Measurements from ENCODE around the gene ZNF780B. TPM values are rescaled to one million over a fixed set of nuclear protein-coding genes. Genes with fewer than 3 reads are reported as not detected.
A peak's percentile ranks its signal among the peaks of the same experiment; 100 is the strongest.

Gene ZNF780B
- total and polyA plus RNA-seq, 2 of the 8 experiments (the other 6 are each of a cell fraction or from before 2014, with no cell fraction given) = 3.1 to 22.4 TPM

GRCh38 chr19:40084948-40085347 is 28.9 kb upstream of the ZNF780B start:
- no peak overlapping the region for H2BK12ac ChIP-seq (ENCODE audit: low read depth, low read length)
- 89% methylated on average over 4 of the region's 4 CpGs; no CpG with 5 or more reads in 1 of the 2 experiments for WGBS, 2 experiments (ENCODE audit: extremely low coverage in 1 of 2, insufficient coverage in 1 of 2, insufficient read length in 1 of 2, insufficient replicate concordance in 2 of 2, low coverage in 1 of 2, low lambda C conversion rate in 2 of 2, missing lambda C conversion rate in 1 of 2)
- H3K4me3 ChIP-seq (ENCODE audit: extremely low read depth in 1 of 4, insufficient read depth in 2 of 4, low read depth in 3 of 4, low read length in 4 of 4) = no peak overlapping the region
- H3K9ac ChIP-seq (replicated peaks in 1 of 4; ENCODE audit: extremely low read depth in 1 of 4, low read depth in 3 of 4, low read length in 3 of 4) = peak overlapping the region in 1 of 4 experiments; percentile 18; a peak in 2 of 7 replicates
- FAIRE-seq (no peak), DNase-seq (ENCODE audit: low read depth in 1 of 2, low spot score in 2 of 2) (no peak)
- H3K14ac ChIP-seq (ENCODE audit: insufficient read length) = no peak overlapping the region
- peaks cover 0 to 2% (median 0%) of the 10 kb centered on the region in 4 experiments; a peak in 3 of 7 replicates for H3K4me1 ChIP-seq (replicated peaks in 1 of 4; ENCODE audit: control insufficient read depth in 3 of 4, insufficient read depth in 4 of 4, low read length in 3 of 4)
- TF ChIP-seq E2F6 (IDR thresholded peaks at IDR 0.05) (no peak), CEBPB (IDR thresholded peaks at IDR 0.05; ENCODE audit: low read depth, low read length) (peak; percentile 85)
- H3K56ac ChIP-seq (replicated peaks; ENCODE audit: insufficient read length, low read depth, low read length) = no peak overlapping the region
- H4K20me1 ChIP-seq (replicated peaks in 1 of 2; ENCODE audit: control insufficient read depth in 1 of 2, insufficient read depth in 2 of 2, low read length in 2 of 2) = no peaks in the 10 kb centered on the region
- H3K4me2 ChIP-seq (ENCODE audit: insufficient read depth in 1 of 2, low read depth in 2 of 2, low read length in 2 of 2) = peak overlapping the region in 1 of 2 experiments; percentile 4; a peak in 2 of 4 replicates
- H3K23ac ChIP-seq (ENCODE audit: insufficient read length) = no peak overlapping the region
- no peak overlapping the region for H2AFZ ChIP-seq (ENCODE audit: low read length)
- H3K27ac ChIP-seq (ENCODE audit: low read depth, low read length) = no peak overlapping the region
- H3K18ac ChIP-seq (ENCODE audit: extremely low read depth, low read length) = peak overlapping the region; percentile 11; the same call in 1 of the 2 replicates
- peak overlapping the region; percentile 21 for H4K5ac ChIP-seq (ENCODE audit: insufficient read length, low read depth, low read length)
- peaks cover 0 to 33% of the 10 kb centered on the region in 2 experiments; a peak in 2 of 4 replicates for H3K79me2 ChIP-seq (ENCODE audit: control insufficient read depth in 1 of 2, insufficient read depth in 2 of 2, low read length in 2 of 2)
- H2AK5ac ChIP-seq (ENCODE audit: low read depth, low read length) = no peak overlapping the region
- H2BK15ac ChIP-seq (ENCODE audit: low read length) = no peak overlapping the region
- ChIA-PET CTCF (ENCODE audit: partially characterized antibody) (interaction anchor here (2.2 kb wide), 1 partner anchor 71 kb away, joined by 6 read pairs; no protein-coding TSS in a partner anchor), POLR2A (ENCODE audit: partially characterized antibody) (interaction anchor here (0.6 to 0.9 kb wide), 3 partner anchors 10 to 195 kb away, joined by 3 to 4 read pairs (median 3); no protein-coding TSS in a partner anchor)
- no peak overlapping the region for H4K91ac ChIP-seq (replicated peaks; ENCODE audit: insufficient read length, low read length)
- H2BK20ac ChIP-seq (ENCODE audit: low read length) = no peak overlapping the region
- peak overlapping the region; percentile 68; the same call in 1 of the 2 replicates for H4K8ac ChIP-seq (ENCODE audit: extremely low read depth, insufficient read depth, low read length)
- H3K4ac ChIP-seq (replicated peaks; ENCODE audit: insufficient read length, low read depth, low read length) = no peak overlapping the region
- H3K23me2 ChIP-seq (ENCODE audit: low read depth, low read length) = peaks cover under 1% of the 10 kb centered on the region
- H2BK120ac ChIP-seq (replicated peaks; ENCODE audit: low read depth, low read length) = no peak overlapping the region
- H3K9me3 ChIP-seq (ENCODE audit: insufficient read depth in 2 of 2, low read depth in 1 of 2, low read length in 1 of 2) = 0 out of 4 replicates have a peak, but pooled peaks cover 0 to 3% of the 10 kb centered on the region in 2 experiments
- no peak overlapping the region for H2BK5ac ChIP-seq (ENCODE audit: low read depth, low read length)
- no peaks in the 10 kb centered on the region for H3K79me1 ChIP-seq (ENCODE audit: low read depth, low read length)
- peaks cover 2 to 31% (median 17%) of the 10 kb centered on the region in 4 experiments; a peak in 6 of 8 replicates for H3K36me3 ChIP-seq (ENCODE audit: control insufficient read depth in 2 of 4, insufficient read depth in 4 of 4, low read length in 3 of 4)
- H3K27me3 ChIP-seq (replicated peaks in 1 of 4; ENCODE audit: control insufficient read depth in 3 of 4, extremely low read depth in 1 of 4, insufficient read depth in 3 of 4, low read length in 3 of 4) = no peaks in the 10 kb centered on the region

All from H1 (cell line).